CD4-positive, CD25-positive, alpha-beta regulatory T cell (primary cell): Measurements from ENCODE around the gene TMEM18. TPM values are rescaled to one million over a fixed set of nuclear protein-coding genes. Genes with fewer than 3 reads are reported as not detected.
"Not testable (repeated sequence)": the region's sequence is repeated elsewhere in the genome, so short reads cannot be mapped to it uniquely, and the experiment has no call there.

Experiments used
- ATAC-seq, 2 donors: fragments of 150-1000 bp; cut with Tn5 transposase; one replicate each; pipeline ENCODE4 v1.10.0; 2021; ENCODE audit warnings: low read depth in 2 of 2, moderate number of reproducible peaks in 2 of 2, moderate library complexity in 1 of 2
- DNase-seq, 3 donors: peaks; one replicate each; pipeline versions ENCODE4 v3.0.0 to v3.0.0-alpha.2; 2012 to 2022; ENCODE audit warnings: mixed read lengths in 1 of 3
- H3K27ac ChIP-seq: one replicate; pipeline ENCODE4 v1.7.0; 2013; ENCODE audit warnings: mild to moderate bottlenecking, low read length; ENCODE audit not compliant: insufficient read depth, poor library complexity, severe bottlenecking
- H3K27me3 ChIP-seq: one replicate; pipeline ENCODE4 v1.7.0; 2013; ENCODE audit warnings: low read length; ENCODE audit not compliant: control insufficient read depth, insufficient read depth
- H3K36me3 ChIP-seq: one replicate; pipeline ENCODE4 v1.7.0; 2013; ENCODE audit warnings: mild to moderate bottlenecking, low read length, moderate library complexity; ENCODE audit not compliant: control insufficient read depth, insufficient read depth
- H3K4me1 ChIP-seq: 2 replicates; pipeline ENCODE4 v1.7.0; 2013; ENCODE audit warnings: mild to moderate bottlenecking, low read length; ENCODE audit not compliant: insufficient read depth, control insufficient read depth, poor library complexity, severe bottlenecking
- H3K4me3 ChIP-seq: one replicate; pipeline ENCODE4 v1.7.0; 2013; ENCODE audit warnings: low read depth, mild to moderate bottlenecking, low read length, moderate library complexity
- H3K9me3 ChIP-seq, 2 experiments: 1 replicate in 1 of 2; 2 replicates in 1 of 2; pipeline ENCODE4 v1.7.0; 2013; ENCODE audit warnings: low read length in 2 of 2, mild to moderate bottlenecking in 1 of 2, moderate library complexity in 1 of 2; ENCODE audit not compliant: control insufficient read depth in 2 of 2
- H3K27ac Mint-ChIP-seq, 3 donors: one replicate each; pipeline ENCODE4 v1.8.0; 2020 to 2022; ENCODE audit warnings: mild to moderate bottlenecking in 3 of 3, mixed read lengths in 3 of 3, moderate library complexity in 2 of 3
- H3K27me3 Mint-ChIP-seq: one replicate; pipeline ENCODE4 v1.8.0; 2022; ENCODE audit warnings: mild to moderate bottlenecking, mixed read lengths
- H3K36me3 Mint-ChIP-seq: one replicate; pipeline ENCODE4 v1.8.0; 2020; ENCODE audit warnings: mixed read lengths
- H3K4me1 Mint-ChIP-seq, 4 donors: one replicate each; pipeline ENCODE4 v1.8.0; 2020 to 2022; ENCODE audit warnings: mixed read lengths in 4 of 4, mild to moderate bottlenecking in 1 of 4
- H3K4me3 Mint-ChIP-seq, 4 donors: one replicate each; pipeline ENCODE4 v1.8.0; 2020 to 2022; ENCODE audit warnings: mild to moderate bottlenecking in 4 of 4, mixed read lengths in 4 of 4, moderate library complexity in 3 of 4
- H3K9me3 Mint-ChIP-seq, 7 donors: one replicate each; pipeline ENCODE4 v1.8.0; 2020 to 2022; ENCODE audit warnings: mixed read lengths in 7 of 7, mild to moderate bottlenecking in 3 of 7, moderate library complexity in 2 of 7
- polyA plus RNA-seq, 4 donors: library from polyadenylated mRNA; unstranded; fragments of 300-500 nt; fragmentation: Illumina TruSeq; gene quantifications; one replicate each; pipeline ENCODE4 v1.2.3, GENCODE V29; 2021
- total RNA-seq: library from RNA; stranded (reverse); gene quantifications from one replicate; pipeline ENCODE4 v1.2.3, GENCODE V29; 2022

Gene TMEM18
- total and polyA plus RNA-seq, 5 donors from 2014 or later, result 22.9 to 45.5 (median 26.9) TPM

GRCh38 chr2:705971-706511 is 28.8 kb upstream of the TMEM18 start:
- Histone ChIP-seq H3K27ac (no peak overlapping the region), H3K36me3 (no peaks in the 10 kb centered on the region), H3K4me3 (no peak overlapping the region), H3K4me1 (no peaks in the 10 kb centered on the region), H3K27me3 (peaks cover 1% of the 10 kb centered on the region), H3K9me3 (no peaks in the 10 kb centered on the region)
- H3K27ac Mint-ChIP-seq, result peak overlapping the region in 1 of 3 donors; percentile 36
- peaks cover 15% of the 10 kb centered on the region for H3K27me3 Mint-ChIP-seq
- H3K36me3 Mint-ChIP-seq, result no peaks in the 10 kb centered on the region
- H3K9me3 Mint-ChIP-seq, result peaks cover 0 to 2% (median 0%) of the 10 kb centered on the region in 7 donors
- no peaks in the 10 kb centered on the region for H3K4me1 Mint-ChIP-seq
- no peak for ATAC-seq
- H3K4me3 Mint-ChIP-seq, result no peak overlapping the region
- no peak for DNase-seq

GRCh38 chr2:702765-703164 is 25.6 kb upstream of the TMEM18 start:
- not testable (repeated sequence) for ATAC-seq, H3K27ac Mint-ChIP-seq, H3K9me3 ChIP-seq, H3K36me3 ChIP-seq, H3K27ac ChIP-seq, H3K27me3 ChIP-seq, H3K4me1 ChIP-seq, H3K9me3 Mint-ChIP-seq, H3K4me3 Mint-ChIP-seq, H3K36me3 Mint-ChIP-seq, DNase-seq, H3K4me3 ChIP-seq, H3K4me1 Mint-ChIP-seq
- peaks cover 15% of the 10 kb centered on the region for H3K27me3 Mint-ChIP-seq

GRCh38 chr2:696999-697627 is 19.9 kb upstream of the TMEM18 start:
- Mint-ChIP-seq H3K4me3 (no peak overlapping the region), H3K36me3 (no peaks in the 10 kb centered on the region), H3K27ac (no peak overlapping the region), H3K4me1 (no peaks in the 10 kb centered on the region), H3K9me3 (peaks cover 0 to 8% (median 0%) of the 10 kb centered on the region in 7 donors), H3K27me3 (peaks cover 10% of the 10 kb centered on the region)
- DNase-seq, result no peak
- no peak overlapping the region for H3K27ac ChIP-seq
- H3K27me3 ChIP-seq, result peaks cover 3% of the 10 kb centered on the region
- H3K36me3 ChIP-seq, result no peaks in the 10 kb centered on the region
- no peak overlapping the region for H3K4me3 ChIP-seq
- H3K9me3 ChIP-seq, result peaks cover 4 to 8% of the 10 kb centered on the region in 2 experiments
- no peak for ATAC-seq
- H3K4me1 ChIP-seq, result no peaks in the 10 kb centered on the region

- Mint-ChIP-seq H3K27ac (no peak overlapping the region), H3K36me3 (no peaks in the 10 kb centered on the region), H3K9me3 (peaks cover 0 to 8% (median 0%) of the 10 kb centered on the region in 7 donors), H3K4me3 (no peak overlapping the region), H3K4me1 (no peaks in the 10 kb centered on the region), H3K27me3 (peaks cover 4% of the 10 kb centered on the region)
- H3K27ac ChIP-seq, result no peak overlapping the region
- no peaks in the 10 kb centered on the region for H3K36me3 ChIP-seq
- peaks cover 3% of the 10 kb centered on the region for H3K27me3 ChIP-seq
- peak in 1 of 2 donors; percentile 39 for ATAC-seq
- DNase-seq, result no peak
- H3K4me3 ChIP-seq, result no peak overlapping the region
- H3K4me1 ChIP-seq, result no peaks in the 10 kb centered on the region
- H3K9me3 ChIP-seq, result peaks cover 4 to 8% of the 10 kb centered on the region in 2 experiments
Measured at GRCh38 chr2:696463-696862, 19.3 kb upstream of the TMEM18 start.

GRCh38 chr2:694906-695510 is 17.8 kb upstream of the TMEM18 start:
- H3K27ac Mint-ChIP-seq, result no peak overlapping the region
- peaks cover 4% of the 10 kb centered on the region for H3K27me3 Mint-ChIP-seq
- DNase-seq, result no peak

GRCh38 chr2:694174-694573 is 17.0 kb upstream of the TMEM18 start:
- H3K9me3 Mint-ChIP-seq, result peaks cover 0 to 3% (median 0%) of the 10 kb centered on the region in 7 donors
- DNase-seq (no peak), ATAC-seq (no peak)
- no peaks in the 10 kb centered on the region for H3K36me3 ChIP-seq
- peaks cover 4% of the 10 kb centered on the region for H3K27me3 Mint-ChIP-seq
- no peak overlapping the region for H3K27ac Mint-ChIP-seq
- peaks cover under 1% of the 10 kb centered on the region in 2 experiments for H3K9me3 ChIP-seq
- H3K27ac ChIP-seq, result no peak overlapping the region
- H3K36me3 Mint-ChIP-seq, result no peaks in the 10 kb centered on the region
- H3K4me1 Mint-ChIP-seq, result no peaks in the 10 kb centered on the region
- H3K4me1 ChIP-seq, result no peaks in the 10 kb centered on the region
- no peak overlapping the region for H3K4me3 ChIP-seq
- peaks cover 2% of the 10 kb centered on the region for H3K27me3 ChIP-seq
- H3K4me3 Mint-ChIP-seq, result no peak overlapping the region

More at GRCh38 chr2:694906-695510, 17.8 kb upstream of the TMEM18 start:
- Histone ChIP-seq H3K36me3 (no peaks in the 10 kb centered on the region), H3K4me1 (no peaks in the 10 kb centered on the region), H3K9me3 (peaks cover 4 to 8% of the 10 kb centered on the region in 2 experiments), H3K27me3 (peaks cover 2% of the 10 kb centered on the region), H3K27ac (no peak overlapping the region), H3K4me3 (no peak overlapping the region)
- H3K36me3 Mint-ChIP-seq, result no peaks in the 10 kb centered on the region
- peaks cover 0 to 6% (median 0%) of the 10 kb centered on the region in 7 donors for H3K9me3 Mint-ChIP-seq
- no peak for ATAC-seq
- H3K4me1 Mint-ChIP-seq, result no peaks in the 10 kb centered on the region
- no peak overlapping the region for H3K4me3 Mint-ChIP-seq

GRCh38 chr2:693606-694005 is 16.4 kb upstream of the TMEM18 start:
- Histone ChIP-seq H3K9me3 (no peaks in the 10 kb centered on the region), H3K27ac (no peak overlapping the region), H3K36me3 (no peaks in the 10 kb centered on the region), H3K4me3 (no peak overlapping the region), H3K27me3 (peaks cover 2% of the 10 kb centered on the region), H3K4me1 (no peaks in the 10 kb centered on the region)
- peaks cover 0 to 2% (median 0%) of the 10 kb centered on the region in 7 donors for H3K9me3 Mint-ChIP-seq
- H3K4me3 Mint-ChIP-seq, result no peak overlapping the region
- H3K27ac Mint-ChIP-seq, result no peak overlapping the region
- no peaks in the 10 kb centered on the region for H3K4me1 Mint-ChIP-seq
- no peak for DNase-seq
- H3K36me3 Mint-ChIP-seq, result no peaks in the 10 kb centered on the region
- ATAC-seq, result no peak
- H3K27me3 Mint-ChIP-seq, result peaks cover 6% of the 10 kb centered on the region
